Hepatocyte (in vitro differentiated cells): ENCODE results near the gene SLC30A1. TPM values are rescaled to one million over a fixed set of nuclear protein-coding genes. Genes with fewer than 3 reads are reported as not detected.

Experiments used
- DNase-seq: peaks from one replicate; pipeline ENCODE4 v3.0.0-alpha.2; 2016; ENCODE audit warnings: low spot score
- H2AFZ ChIP-seq: fragments of 200-600 bp; sonication (generic); 2 replicates; pipeline ENCODE4 v1.6.0; 2016; ENCODE audit warnings: antibody characterized with exemption, mild to moderate bottlenecking
- H3K27ac ChIP-seq: fragments of 200-600 bp; sonication (generic); 2 replicates; pipeline ENCODE4 v1.5.1; 2016; ENCODE audit warnings: mild to moderate bottlenecking
- H3K27me3 ChIP-seq: fragments of 200-600 bp; sonication (generic); 2 replicates; pipeline ENCODE4 v1.6.1; 2016
- H3K36me3 ChIP-seq: fragments of 200-600 bp; sonication (generic); replicated peaks from 2 replicates; pipeline ENCODE4 v1.5.1; 2016; ENCODE audit warnings: low read depth; ENCODE audit not compliant: insufficient read depth
- H3K4me1 ChIP-seq: fragments of 200-600 bp; sonication (generic); 2 replicates; pipeline ENCODE4 v1.5.1; 2016; ENCODE audit warnings: mild to moderate bottlenecking, moderate library complexity; ENCODE audit not compliant: insufficient read depth
- H3K4me2 ChIP-seq: fragments of 200-600 bp; sonication (generic); 2 replicates; pipeline ENCODE4 v1.6.0; 2016
- H3K4me3 ChIP-seq: fragments of 200-600 bp; sonication (generic); 2 replicates; pipeline ENCODE4 v1.5.1; 2016; ENCODE audit warnings: mild to moderate bottlenecking
- H3K79me2 ChIP-seq: fragments of 200-600 bp; sonication (generic); 2 replicates; pipeline ENCODE4 v1.6.0; 2017; ENCODE audit warnings: mild to moderate bottlenecking
- H3K9me2 ChIP-seq: fragments of 200-600 bp; sonication (generic); replicated peaks from 2 replicates; pipeline ENCODE4 v1.6.0; 2017; ENCODE audit warnings: mild to moderate bottlenecking; ENCODE audit not compliant: insufficient read depth
- H3K9me3 ChIP-seq: fragments of 200-600 bp; sonication (generic); 2 replicates; pipeline ENCODE4 v1.5.1; 2016; ENCODE audit warnings: low read depth, mild to moderate bottlenecking
- H4K20me1 ChIP-seq: fragments of 200-600 bp; sonication (generic); 2 replicates; pipeline ENCODE4 v1.6.0; 2016; ENCODE audit warnings: mild to moderate bottlenecking; ENCODE audit not compliant: insufficient read depth, poor library complexity, severe bottlenecking
- EZH2 ChIP-seq: fragments of 200-600 bp; sonication (generic); IDR thresholded peaks from 2 replicates; pipeline ENCODE4 v1.6.1; 2016; ENCODE audit warnings: antibody characterized with exemption, mild to moderate bottlenecking, borderline replicate concordance
- EZH2phosphoT487 ChIP-seq: fragments of 200-600 bp; sonication (generic); IDR thresholded peaks from one replicate; pipeline ENCODE4 v1.6.1; 2018; ENCODE audit warnings: antibody characterized with exemption, mild to moderate bottlenecking, low read depth, moderate library complexity; ENCODE audit not compliant: unreplicated experiment, severe bottlenecking
- WGBS: methylation state at CpG from one replicate; pipeline ENCODE4 v1.1.6; 2016; ENCODE audit warnings: low lambda C conversion rate; ENCODE audit errors: missing lambda C conversion rate; 5-methylcytosine and 5-hydroxymethylcytosine counted together
- polyA plus RNA-seq: library from polyadenylated mRNA; unstranded; fragments of >200 nt; fragmentation: Nextera tagmentation; extraction: Ambion mirVana; gene quantifications from 2 replicates; pipeline ENCODE4 v1.2.1, GENCODE V29; 2016
- total RNA-seq: library from RNA; depleted of rRNA; stranded (reverse); fragments of >200 nt; gene quantifications from 2 replicates; pipeline ENCODE4 v1.2.3, GENCODE V29; 2014
- TF ChIP-seq, protein P1 (sequence below): fragments of 200-600 bp; sonication (generic); IDR thresholded peaks from 2 replicates; pipeline ENCODE4 v1.5.1; 2016; ENCODE audit warnings: antibody characterized with exemption, mild to moderate bottlenecking; ENCODE audit not compliant: poor library complexity

Gene SLC30A1
- total and polyA plus RNA-seq, 2 experiments from 2014 or later: 31.3 to 87.2 TPM

DNA sequence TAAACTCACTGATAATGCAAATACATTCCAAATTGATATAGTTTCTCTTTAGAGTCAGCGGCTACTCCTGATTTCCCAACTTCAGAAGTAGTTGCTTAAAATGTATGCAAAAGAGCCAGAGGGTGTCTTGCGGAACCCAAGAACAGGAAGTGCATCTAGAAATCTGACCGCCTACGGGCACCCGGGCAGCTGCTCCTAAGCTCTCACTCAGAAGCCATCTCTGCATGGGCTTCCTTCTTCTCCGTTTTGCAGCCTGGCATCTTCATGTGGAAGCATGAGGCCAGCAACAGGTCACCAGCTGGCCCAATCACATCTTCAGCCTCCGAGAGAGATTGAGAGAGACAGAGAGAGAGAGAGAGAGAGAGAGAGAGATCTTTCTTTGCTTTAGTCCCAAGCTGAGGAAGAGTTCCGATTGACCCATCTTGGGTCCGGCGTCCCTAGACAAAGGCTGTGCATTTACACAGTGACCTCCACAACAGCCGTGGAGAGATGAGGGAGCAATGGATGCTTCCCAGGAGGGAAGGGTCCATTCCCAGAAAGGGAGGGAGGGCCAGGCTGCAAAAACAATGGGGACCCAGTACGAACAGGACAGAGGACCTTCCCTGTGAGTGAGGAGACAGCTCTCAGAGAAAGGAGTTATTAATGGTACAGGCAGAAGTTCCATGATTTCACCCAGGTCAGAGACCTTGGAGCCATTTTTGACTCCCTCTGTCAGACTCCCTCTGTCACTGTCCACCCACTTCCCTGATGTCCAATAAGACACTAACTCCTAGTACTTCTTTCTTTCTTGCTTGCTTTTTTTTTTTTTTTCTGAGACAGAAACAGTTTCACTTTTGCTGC, 28.2 kb upstream of the SLC30A1 start:
- peaks cover 27% of the 10 kb centered on the region for H3K4me1 ChIP-seq
- no peak for DNase-seq
- TF ChIP-seq, protein P1, sequence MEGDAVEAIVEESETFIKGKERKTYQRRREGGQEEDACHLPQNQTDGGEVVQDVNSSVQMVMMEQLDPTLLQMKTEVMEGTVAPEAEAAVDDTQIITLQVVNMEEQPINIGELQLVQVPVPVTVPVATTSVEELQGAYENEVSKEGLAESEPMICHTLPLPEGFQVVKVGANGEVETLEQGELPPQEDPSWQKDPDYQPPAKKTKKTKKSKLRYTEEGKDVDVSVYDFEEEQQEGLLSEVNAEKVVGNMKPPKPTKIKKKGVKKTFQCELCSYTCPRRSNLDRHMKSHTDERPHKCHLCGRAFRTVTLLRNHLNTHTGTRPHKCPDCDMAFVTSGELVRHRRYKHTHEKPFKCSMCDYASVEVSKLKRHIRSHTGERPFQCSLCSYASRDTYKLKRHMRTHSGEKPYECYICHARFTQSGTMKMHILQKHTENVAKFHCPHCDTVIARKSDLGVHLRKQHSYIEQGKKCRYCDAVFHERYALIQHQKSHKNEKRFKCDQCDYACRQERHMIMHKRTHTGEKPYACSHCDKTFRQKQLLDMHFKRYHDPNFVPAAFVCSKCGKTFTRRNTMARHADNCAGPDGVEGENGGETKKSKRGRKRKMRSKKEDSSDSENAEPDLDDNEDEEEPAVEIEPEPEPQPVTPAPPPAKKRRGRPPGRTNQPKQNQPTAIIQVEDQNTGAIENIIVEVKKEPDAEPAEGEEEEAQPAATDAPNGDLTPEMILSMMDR: no peak
- TF ChIP-seq EZH2phosphoT487: no peak
- TF ChIP-seq EZH2: no peak
- H3K27ac ChIP-seq: no peak overlapping the region
- no peak overlapping the region for H2AFZ ChIP-seq
- no peaks in the 10 kb centered on the region for H4K20me1 ChIP-seq
- H3K36me3 ChIP-seq: no peaks in the 10 kb centered on the region
- H3K4me2 ChIP-seq: no peak overlapping the region
- H3K4me3 ChIP-seq: no peak overlapping the region
- WGBS: 81% methylated on average over 12 of the region's 12 CpGs
- H3K9me2 ChIP-seq: no peaks in the 10 kb centered on the region
- H3K27me3 ChIP-seq: no peaks in the 10 kb centered on the region
- H3K79me2 ChIP-seq: no peaks in the 10 kb centered on the region
- H3K9me3 ChIP-seq: no peaks in the 10 kb centered on the region

DNA sequence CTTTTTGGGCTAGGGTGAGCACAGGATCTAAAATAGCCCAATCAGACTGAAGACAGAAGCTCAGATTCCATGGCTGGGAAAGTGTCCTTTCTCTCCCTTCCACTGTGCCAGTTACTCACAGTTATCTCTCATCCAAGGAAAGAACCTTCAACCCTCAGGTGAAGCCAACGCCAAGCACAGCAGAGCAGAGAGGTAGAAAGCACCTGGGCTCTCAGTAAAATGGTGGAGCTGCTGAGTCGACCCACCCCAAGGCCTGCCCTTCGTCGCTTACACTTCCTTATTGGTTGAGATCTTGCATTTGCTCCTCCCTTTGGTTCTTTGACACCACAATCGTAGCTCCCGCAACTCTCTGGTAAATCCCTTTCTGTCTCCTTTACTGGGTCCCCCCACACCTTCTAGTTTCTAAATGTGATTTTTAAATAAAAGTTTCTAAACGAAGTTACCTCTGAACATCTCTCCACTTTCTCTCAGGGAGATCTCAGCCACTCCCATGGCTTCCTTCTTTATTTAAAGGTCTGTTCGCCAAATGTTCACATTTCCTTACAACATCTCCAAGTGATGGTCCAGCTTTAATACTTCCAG, 27.5 kb upstream of the SLC30A1 start:
- no peaks in the 10 kb centered on the region for H3K36me3 ChIP-seq
- no peak overlapping the region for H2AFZ ChIP-seq
- H3K9me3 ChIP-seq: no peaks in the 10 kb centered on the region
- peaks cover 27% of the 10 kb centered on the region for H3K4me1 ChIP-seq
- H3K79me2 ChIP-seq: no peaks in the 10 kb centered on the region
- no peaks in the 10 kb centered on the region for H4K20me1 ChIP-seq
- no peaks in the 10 kb centered on the region for H3K9me2 ChIP-seq
- H3K27ac ChIP-seq: no peak overlapping the region
- no peak overlapping the region for H3K4me2 ChIP-seq
- no peak for DNase-seq
- WGBS: 89% methylated on average over 8 of the region's 8 CpGs
- H3K4me3 ChIP-seq: no peak overlapping the region
- TF ChIP-seq, protein P1: no peak
- TF ChIP-seq EZH2 (no peak), EZH2phosphoT487 (no peak)
- no peaks in the 10 kb centered on the region for H3K27me3 ChIP-seq

DNA sequence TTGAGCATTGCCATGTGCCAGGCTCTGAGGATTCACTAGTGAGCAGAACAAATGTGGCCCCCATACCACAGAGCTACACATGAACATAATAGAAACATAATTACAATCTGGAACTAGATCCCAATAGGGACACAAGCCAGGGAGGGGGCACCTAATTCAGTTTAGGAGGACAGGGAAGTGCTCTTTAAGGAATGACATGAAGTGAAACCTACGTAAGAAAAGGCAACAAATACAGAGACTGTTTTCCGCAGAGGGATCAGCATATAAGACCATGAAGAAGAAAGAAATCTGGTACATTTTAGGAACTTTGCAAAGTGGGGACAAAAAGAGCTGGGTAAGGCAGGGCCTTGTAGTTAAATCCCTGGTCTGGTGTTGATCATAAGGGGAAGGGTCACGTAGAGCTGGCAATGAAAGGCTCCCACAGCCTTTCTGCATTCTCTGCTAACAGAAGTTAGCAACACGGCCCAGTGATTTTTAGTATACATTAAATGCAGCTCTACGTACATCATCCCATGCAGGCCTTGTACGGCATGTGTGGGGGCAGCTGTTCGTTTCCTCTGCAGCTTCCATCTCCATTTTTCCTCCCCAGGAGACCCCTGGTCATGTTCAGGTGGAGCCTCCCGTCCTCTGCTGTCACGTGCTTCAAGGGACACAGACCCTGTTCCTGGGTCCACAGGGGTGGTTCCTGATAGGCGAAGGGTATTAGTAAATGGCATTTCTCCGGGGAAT, 26.8 kb upstream of the SLC30A1 start:
- H3K9me2 ChIP-seq: no peaks in the 10 kb centered on the region
- no peak overlapping the region for H3K27ac ChIP-seq
- peaks cover 27% of the 10 kb centered on the region for H3K4me1 ChIP-seq
- no peak overlapping the region for H2AFZ ChIP-seq
- WGBS: 92% methylated on average over 11 of the region's 11 CpGs
- no peaks in the 10 kb centered on the region for H3K79me2 ChIP-seq
- no peak for DNase-seq
- no peaks in the 10 kb centered on the region for H3K27me3 ChIP-seq
- H3K36me3 ChIP-seq: no peaks in the 10 kb centered on the region
- no peak overlapping the region for H3K4me2 ChIP-seq
- H3K9me3 ChIP-seq: no peaks in the 10 kb centered on the region
- no peaks in the 10 kb centered on the region for H4K20me1 ChIP-seq
- no peak overlapping the region for H3K4me3 ChIP-seq
- TF ChIP-seq EZH2: no peak
- TF ChIP-seq, protein P1: no peak
- no peak for TF ChIP-seq EZH2phosphoT487
